RPMI8226 (cell line): Measurements from ENCODE around the gene AP2A2.
A peak's percentile ranks its signal among the peaks of the same experiment; 100 is the strongest.

Source experiments
- DNase-seq: peaks from one replicate; pipeline ENCODE4 v3.0.0-alpha.2; 2015

AP2A2 gene

GRCh38 chr11:1017269-1018005 is 91.8 kb downstream of the AP2A2 start:
- no peak for DNase-seq

DNA sequence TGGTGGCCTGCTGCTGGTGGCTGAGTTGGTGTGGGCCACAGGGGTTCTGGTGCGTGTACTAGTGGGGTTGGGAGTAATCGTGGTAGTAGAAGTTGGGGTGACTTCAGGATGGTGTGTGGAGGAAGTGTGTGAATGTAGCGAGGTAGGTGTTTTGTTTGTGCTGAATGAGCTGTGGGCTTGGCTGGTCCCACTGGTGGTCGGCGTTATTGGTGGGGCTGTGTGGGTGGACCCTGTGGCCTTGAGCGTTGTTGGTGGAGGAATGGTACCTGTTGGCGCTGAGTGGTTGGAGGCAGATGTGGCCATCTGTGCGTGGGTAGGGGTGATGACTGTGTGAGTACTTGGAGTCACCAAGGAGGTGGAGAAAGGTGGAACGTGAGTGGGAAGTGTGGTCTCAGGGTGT is 92.4 kb downstream of the AP2A2 start:
- no peak for DNase-seq

DNA sequence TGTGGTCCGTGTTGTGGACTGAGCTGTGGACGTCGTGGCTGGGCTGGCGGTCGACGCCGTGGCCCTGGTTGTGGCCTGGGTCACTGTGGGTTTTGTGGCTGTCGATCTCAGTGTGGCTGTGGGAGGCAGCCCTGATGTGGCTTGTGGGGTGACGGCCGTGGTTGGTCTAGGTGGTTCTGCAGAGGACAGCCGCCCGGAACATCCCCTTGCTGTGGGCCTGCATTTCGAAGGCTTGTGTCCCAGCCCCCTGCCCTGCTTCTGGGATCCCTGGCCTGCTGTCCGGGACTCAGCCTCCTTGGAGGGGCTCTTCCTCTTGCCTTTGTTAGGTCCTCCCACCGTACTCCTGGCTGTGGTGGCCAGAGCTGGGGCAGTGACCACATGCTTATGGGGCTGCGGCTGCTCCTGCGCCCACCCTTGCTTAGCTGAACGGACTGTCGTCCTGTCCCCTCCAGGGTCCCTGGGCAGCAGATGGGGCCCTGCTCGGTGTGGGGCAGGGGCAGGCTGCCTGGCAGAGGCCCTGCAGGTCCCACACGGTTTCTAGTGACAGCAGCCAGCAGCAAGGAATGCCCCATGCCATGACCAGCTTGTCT is 93.7 kb downstream of the AP2A2 start:
- no peak for DNase-seq

GRCh38 chr11:1020211-1020905 is 94.7 kb downstream of the AP2A2 start:
- no peak for DNase-seq

GRCh38 chr11:1022411-1022810 is 96.7 kb downstream of the AP2A2 start:
- DNase-seq: no peak

DNA sequence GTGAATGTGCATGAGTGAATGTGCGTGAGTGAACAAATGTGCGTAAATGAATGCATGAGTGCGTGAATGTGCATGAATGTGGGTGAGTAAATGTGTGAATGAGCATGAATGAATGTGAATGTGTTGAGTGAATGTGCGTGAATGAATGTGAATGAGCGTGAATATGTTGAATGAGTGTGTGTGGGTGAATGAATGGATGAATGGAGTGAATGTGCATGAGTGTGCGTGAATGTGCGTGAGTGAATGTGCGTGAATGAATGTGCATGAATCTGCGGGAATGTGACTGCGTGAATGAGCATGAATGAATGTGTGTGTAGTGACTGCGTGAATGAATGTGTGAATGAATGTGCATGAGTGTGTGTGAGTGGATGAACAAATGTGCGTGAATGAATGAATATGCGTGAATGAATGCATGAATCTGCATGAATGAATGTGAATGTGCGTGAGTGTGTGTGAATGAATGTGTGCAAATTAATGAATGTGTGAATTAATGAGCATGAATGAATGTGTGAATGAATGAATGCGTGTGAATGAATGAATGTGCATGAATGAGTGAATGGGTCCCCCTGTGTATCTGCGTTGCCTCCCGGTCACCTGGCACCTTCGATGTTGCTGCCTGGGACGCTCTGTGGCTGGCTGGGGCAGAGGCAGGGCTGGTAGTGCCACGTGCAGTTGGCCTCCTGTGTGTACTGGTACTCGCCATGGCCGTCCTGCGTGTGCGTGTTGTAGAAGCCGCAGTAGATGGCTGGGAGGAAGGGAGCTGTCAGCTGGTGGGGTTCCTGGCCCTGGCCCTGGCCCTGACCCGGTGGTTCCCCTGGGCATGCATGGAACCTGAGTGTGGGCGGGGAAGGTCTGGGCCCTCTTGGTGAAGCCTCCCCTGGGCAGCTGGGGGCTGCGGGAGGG is 97.5 kb downstream of the AP2A2 start:
- DNase-seq: no peak

DNA sequence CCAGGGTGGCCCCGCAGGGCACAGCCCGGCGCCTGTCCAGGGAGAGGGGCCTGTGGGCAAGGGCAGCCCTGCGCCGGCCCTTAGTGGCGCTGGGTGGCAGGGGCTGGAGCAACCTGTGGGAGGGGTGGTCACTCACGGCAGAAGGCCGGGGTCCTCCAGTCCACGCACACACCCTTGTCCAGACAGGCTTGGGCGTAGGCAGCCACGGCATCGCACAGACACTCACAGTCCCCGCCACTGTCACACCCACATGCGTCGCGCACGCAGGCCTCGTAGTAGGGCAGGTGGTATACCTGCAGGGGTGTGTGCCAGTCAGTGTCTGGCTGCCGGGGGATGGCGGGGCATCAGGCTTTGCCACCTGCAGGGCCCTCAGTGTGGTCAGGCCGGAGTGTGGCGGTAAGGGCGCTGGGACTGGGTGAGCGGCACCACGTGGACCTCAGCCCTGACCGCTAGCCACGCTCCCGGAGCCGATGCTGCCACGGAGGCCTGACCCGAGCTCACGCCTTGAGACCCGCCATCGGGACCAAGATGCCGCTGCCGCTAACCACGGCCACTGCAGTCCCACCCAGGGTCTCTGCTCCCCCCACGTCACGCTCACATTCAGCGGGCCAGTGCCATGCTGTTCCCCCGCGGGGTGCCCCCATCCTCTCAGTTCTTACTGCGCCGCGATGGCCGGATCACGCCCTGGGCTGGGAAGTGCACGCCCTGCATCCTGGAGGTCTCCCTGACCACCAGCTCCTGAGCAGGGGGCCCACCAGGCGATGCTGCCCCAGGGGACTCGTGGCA is 98.3 kb downstream of the AP2A2 start:
- no peak for DNase-seq

GRCh38 chr11:1024597-1025409 is 99.1 kb downstream of the AP2A2 start:
- no peak for DNase-seq

DNA sequence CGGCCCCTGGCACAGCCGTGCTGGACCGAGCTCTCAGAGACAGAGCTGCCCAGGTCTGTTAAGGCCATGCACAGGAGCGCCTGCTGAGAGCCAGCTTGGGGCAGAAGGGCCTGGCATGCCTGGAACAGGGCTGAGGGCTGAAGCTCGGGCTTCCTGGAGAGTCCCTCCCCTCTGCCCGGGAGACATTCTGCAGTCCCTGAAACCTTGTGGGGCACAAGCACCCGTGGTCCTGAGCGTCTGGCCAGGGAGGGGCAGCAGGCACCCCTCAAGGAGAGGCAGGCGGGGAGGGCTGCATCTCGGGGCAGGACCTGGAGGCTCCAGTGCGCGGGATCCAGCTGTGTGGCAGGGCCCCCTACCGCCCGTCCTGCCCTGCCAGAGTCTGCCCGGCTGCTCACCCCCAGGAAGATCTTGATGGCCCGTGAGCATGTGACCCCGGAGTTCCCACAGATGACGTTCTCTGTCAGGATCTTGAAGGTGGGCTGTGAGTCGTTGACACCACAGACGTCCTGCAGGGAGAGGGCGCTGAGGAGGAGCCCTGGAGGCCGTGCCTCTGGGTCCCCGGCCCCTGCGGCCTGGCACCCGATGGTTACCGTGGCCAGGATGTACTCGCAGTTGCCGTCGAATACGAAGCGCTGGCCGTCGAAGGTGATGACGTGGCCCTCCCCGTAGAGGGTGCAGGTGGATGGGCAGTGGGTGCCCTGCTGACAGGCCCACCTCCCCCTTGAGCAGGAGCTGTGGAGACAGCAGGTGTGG is 99.9 kb downstream of the AP2A2 start:
- no peak for DNase-seq

DNA sequence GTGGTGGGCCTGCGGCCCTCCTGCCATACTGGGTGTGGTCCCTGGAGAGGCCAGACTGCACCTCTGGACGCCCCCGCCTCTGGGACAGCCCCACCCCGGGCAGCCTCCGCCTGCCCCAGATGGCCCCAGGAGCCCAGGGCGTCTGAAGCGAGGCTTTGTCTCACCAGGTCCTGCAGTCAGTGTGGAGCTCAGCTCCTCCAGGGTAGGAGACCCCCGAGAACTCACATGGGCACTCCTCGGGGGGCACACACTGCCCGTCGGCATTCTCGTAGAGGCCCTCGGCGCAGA is 100.4 kb downstream of the AP2A2 start:
- no peak for DNase-seq

DNA sequence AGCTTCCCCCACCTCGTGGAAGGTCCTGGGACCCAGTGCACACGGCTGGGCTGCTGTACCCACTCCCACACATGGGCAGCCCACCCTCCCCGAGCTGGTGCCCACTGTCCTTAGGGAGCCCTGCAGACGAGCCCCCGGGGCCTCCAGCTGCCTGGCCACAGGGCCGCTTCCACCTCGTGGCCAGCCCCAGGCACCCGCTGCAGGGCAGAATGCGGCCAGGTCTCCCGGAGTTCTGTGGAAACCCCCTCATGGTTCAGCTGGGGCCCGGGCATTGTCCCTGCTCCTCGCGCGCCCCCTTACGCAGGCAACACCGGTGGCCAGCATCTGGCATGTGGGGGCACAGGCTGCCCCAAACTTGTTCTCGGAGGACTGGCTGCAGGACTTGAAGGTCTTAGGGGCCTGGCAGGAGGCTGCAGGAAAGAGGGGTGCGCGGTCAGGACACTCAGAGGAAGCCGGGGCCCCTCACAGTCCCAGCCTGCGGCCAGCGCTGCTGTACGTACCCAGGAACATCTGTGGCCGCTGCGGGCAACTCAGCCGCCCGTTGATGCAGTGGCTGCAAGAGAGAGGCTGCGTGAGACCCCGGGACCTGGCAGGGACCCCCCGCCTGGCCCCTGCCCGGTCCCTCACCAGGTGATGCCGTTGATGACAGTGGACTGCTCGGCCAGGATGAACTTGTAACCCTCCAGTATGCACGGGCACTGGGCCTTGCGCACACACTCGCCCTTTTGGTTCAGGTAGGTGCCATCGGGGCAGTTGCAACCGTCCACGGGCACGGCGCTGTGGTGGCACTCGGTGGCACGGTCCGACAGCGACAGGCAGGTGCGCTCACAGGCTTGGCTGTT is 101.2 kb downstream of the AP2A2 start:
- no peak for DNase-seq

- no peak for DNase-seq
These were observed 102.0 kb downstream of the AP2A2 start for GRCh38 chr11:1027483-1028290.

- DNase-seq: no peak
These were observed 102.5 kb downstream of the AP2A2 start for GRCh38 chr11:1028291-1028540.

GRCh38 chr11:1028616-1029015 is 102.9 kb downstream of the AP2A2 start:
- no peak for DNase-seq

GRCh38 chr11:1029051-1029450 is 103.4 kb downstream of the AP2A2 start:
- DNase-seq: no peak

GRCh38 chr11:1029654-1030053 is 104.0 kb downstream of the AP2A2 start:
- DNase-seq: peak; percentile 14

GRCh38 chr11:1030086-1030485 is 104.4 kb downstream of the AP2A2 start:
- no peak for DNase-seq

DNA sequence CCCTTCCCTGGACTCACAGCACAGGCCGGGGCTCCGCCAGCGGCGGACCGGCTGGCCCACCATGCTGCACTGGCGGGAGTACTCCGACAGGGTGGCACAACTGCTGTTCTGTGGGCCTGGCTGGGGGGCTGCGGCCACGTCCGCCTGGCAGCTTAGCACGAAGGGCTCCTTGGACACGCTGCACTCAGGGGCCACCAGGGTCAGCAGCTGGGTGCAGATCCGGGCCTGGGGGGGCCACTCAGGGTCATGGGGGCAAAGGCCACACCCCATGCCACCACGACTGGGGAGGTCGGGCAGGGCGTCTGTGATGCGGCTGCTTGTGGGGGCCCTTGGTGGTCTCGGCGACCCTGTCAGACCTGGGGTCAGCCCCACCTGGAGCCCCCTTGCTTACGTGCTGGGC is 104.9 kb downstream of the AP2A2 start:
- no peak for DNase-seq

- no peak for DNase-seq
These were observed 105.6 kb downstream of the AP2A2 start for GRCh38 chr11:1031121-1031899.
